H1 (cell line): ENCODE data around the gene ROBO2. TPM values are rescaled to one million over a fixed set of nuclear protein-coding genes. Genes with fewer than 3 reads are reported as not detected.

ENCODE experiments used
- ATF2 ChIP-seq: IDR thresholded peaks from 2 replicates; pipeline ENCODE4 v1.6.1; 2012; ENCODE audit warnings: low read length, inconsistent platforms
- CBX5 ChIP-seq: fragments of 300-800, 300-1000 bp; sonication (generic); IDR thresholded peaks from 2 replicates; pipeline ENCODE4 v1.7.1; 2016; ENCODE audit warnings: antibody characterized with exemption, low read length, low read depth
- E2F6 ChIP-seq: IDR thresholded peaks from 2 replicates; pipeline ENCODE4 v1.6.1; 2012; ENCODE audit warnings: inconsistent platforms
- EP300 ChIP-seq, 2 experiments: IDR thresholded peaks; 1 replicate in 1 of 2; 2 replicates in 1 of 2; pipeline ENCODE4 v1.6.1; 2011 to 2012; ENCODE audit warnings: low read depth in 2 of 2, low read length in 2 of 2, mild to moderate bottlenecking in 2 of 2, borderline replicate concordance in 1 of 2, inconsistent platforms in 1 of 2, moderate library complexity in 1 of 2
- MAX ChIP-seq: IDR thresholded peaks from 2 replicates; pipeline ENCODE4 v1.6.1; 2012; ENCODE audit warnings: inconsistent platforms
- POLR2A ChIP-seq, 2 experiments: IDR thresholded peaks; 1 replicate in 1 of 2; 2 replicates in 1 of 2; pipeline ENCODE4 v1.6.1; 2011; ENCODE audit warnings: low read depth in 2 of 2, low read length in 2 of 2, mild to moderate bottlenecking in 2 of 2; ENCODE audit errors: control extremely low read depth in 1 of 2
- RAD21 ChIP-seq, 2 experiments: IDR thresholded peaks in 1 of 2; conservative IDR thresholded peaks in 1 of 2; 2 replicates each; pipeline ENCODE4 v1.6.1; 2011; ENCODE audit warnings: low read depth in 2 of 2, low read length in 2 of 2, improper control_type of control experiment in 1 of 2, inconsistent platforms in 1 of 2, mild to moderate bottlenecking in 1 of 2, moderate library complexity in 1 of 2
- RXRA ChIP-seq: IDR thresholded peaks from 2 replicates; pipeline ENCODE4 v1.6.1; 2011; ENCODE audit warnings: low read depth, mild to moderate bottlenecking, low read length, moderate library complexity; ENCODE audit not compliant: insufficient read depth
- SP2 ChIP-seq: IDR thresholded peaks from 2 replicates; pipeline ENCODE4 v1.6.1; 2012; ENCODE audit warnings: mild to moderate bottlenecking, low read length, inconsistent platforms
- polyA plus RNA-seq, 7 experiments: library from polyadenylated mRNA; depleted of rRNA in 3 of 7; stranded (reverse) in 5 of 7; unstranded in 2 of 7; fragments of >200 nt in 5 of 7; fragments of 200-250 nt in 2 of 7; gene quantifications; 1 replicate in 5 of 7; 2 replicates in 1 of 7; 4 replicates in 1 of 7; pipeline versions ENCODE4 v1.2.1 to v1.2.3, GENCODE V29; 2011 to 2013; ENCODE audit warnings: missing spikeins in 2 of 7, mixed read lengths in 2 of 7
- total RNA-seq: library from RNA; stranded (reverse); fragmentation: NEBNext Ultra II Directional; extraction: Animal tissue kit (Norgen Biotek cat#: 25700); gene quantifications from 2 replicates; pipeline ENCODE4 v1.2.1, GENCODE V29; 2021

The ROBO2 gene
- total and polyA plus RNA-seq, 2 of the 8 experiments (the other 6 are each of a cell fraction or from before 2014, with no cell fraction given), result 1.5 to 2.9 TPM

- TF ChIP-seq SP2 (no peak), CBX5 (no peak), E2F6 (0 out of 2 replicates have a peak, but pooled peaks have one; percentile 7), POLR2A (IDR thresholded peaks at IDR 0.05; ENCODE audit: control extremely low read depth in 1 of 2, low read depth in 2 of 2, low read length in 2 of 2) (no peak), RAD21 (IDR thresholded peaks at IDR 0.05 in 1 of 2, conservative IDR thresholded peaks at IDR 0.05 in 1 of 2; ENCODE audit: low read depth in 2 of 2, low read length in 2 of 2) (peak; percentile 89 to 96), RXRA (no peak), ATF2 (no peak), EP300 (IDR thresholded peaks at IDR 0.05; ENCODE audit: borderline replicate concordance in 1 of 2, low read depth in 2 of 2, low read length in 2 of 2) (peak in 1 of 2 experiments; percentile 30; a peak in 1 of 3 replicates), MAX (peak; percentile 70)
These were observed 1.4 kb upstream of the ROBO2 start (continued) for GRCh38 chr3:77038468-77038929.
